HTR-8/SVneo (cell line): ENCODE measurements around the gene PHKB.
"Not testable (repeated sequence)": the region's sequence is repeated elsewhere in the genome, so short reads cannot be mapped to it uniquely, and the experiment has no call there.

Source experiments
- DNase-seq: peaks from one replicate; pipeline ENCODE4 v3.0.0; 2011; ENCODE audit warnings: low spot score, mixed read lengths; ENCODE audit not compliant: insufficient read length
- FAIRE-seq: peaks from 2 replicates; lab custom pipeline; 2011; peaks lifted over from hg19 to GRCh38; lab: Jason Lieb, UNC

Gene PHKB

GRCh38 chr16:47646914-47647313 is 185.8 kb downstream of the PHKB start:
- FAIRE-seq (no peak), DNase-seq (no peak)

GRCh38 chr16:47657032-47657431 is 195.9 kb downstream of the PHKB start:
- FAIRE-seq (no peak), DNase-seq (no peak)

GRCh38 chr16:47657977-47658376 is 196.8 kb downstream of the PHKB start:
- FAIRE-seq: no peak

GRCh38 chr16:47660540-47660939 is 199.4 kb downstream of the PHKB start:
- no peak for DNase-seq
- no peak for FAIRE-seq

More at GRCh38 chr16:47657977-47658376, 196.8 kb downstream of the PHKB start:
- no peak for DNase-seq

- DNase-seq: no peak
- FAIRE-seq: no peak
These were observed 203.7 kb downstream of the PHKB start for GRCh38 chr16:47664653-47665325.

- FAIRE-seq: no peak
- DNase-seq: no peak
These were observed 205.3 kb downstream of the PHKB start for GRCh38 chr16:47666434-47666833.

GRCh38 chr16:47667956-47668355 is 206.8 kb downstream of the PHKB start:
- DNase-seq: no peak
- FAIRE-seq: no peak

GRCh38 chr16:47672475-47672874 is 211.3 kb downstream of the PHKB start:
- no peak for FAIRE-seq

GRCh38 chr16:47676635-47677177 is 215.6 kb downstream of the PHKB start:
- FAIRE-seq (no peak), DNase-seq (no peak)

More at GRCh38 chr16:47672475-47672874, 211.3 kb downstream of the PHKB start:
- no peak for DNase-seq

GRCh38 chr16:47681571-47681970 is 220.4 kb downstream of the PHKB start:
- not testable (repeated sequence) for FAIRE-seq, DNase-seq

- DNase-seq (no peak), FAIRE-seq (no peak)
These were observed 226.6 kb downstream of the PHKB start for GRCh38 chr16:47687694-47688093.

GRCh38 chr16:47693226-47693625 is 232.1 kb downstream of the PHKB start:
- FAIRE-seq (no peak), DNase-seq (no peak)

GRCh38 chr16:47694543-47694942 is 233.4 kb downstream of the PHKB start:
- FAIRE-seq (no peak), DNase-seq (no peak)

- DNase-seq: no peak
- no peak for FAIRE-seq
These were observed 234.6 kb downstream of the PHKB start for GRCh38 chr16:47695756-47696155.

- FAIRE-seq (no peak), DNase-seq (no peak)
These were observed 236.7 kb downstream of the PHKB start for GRCh38 chr16:47697826-47698225.

- no peak for FAIRE-seq
- DNase-seq: no peak
These were observed 238.0 kb downstream of the PHKB start for GRCh38 chr16:47699106-47699505.

GRCh38 chr16:47700857-47701587 is 239.9 kb downstream of the PHKB start:
- FAIRE-seq (no peak), DNase-seq (no peak)

- no peak for FAIRE-seq
- peak; percentile 3 for DNase-seq
These were observed 244.1 kb downstream of the PHKB start for GRCh38 chr16:47705266-47705665.

- no peak for DNase-seq
- FAIRE-seq: no peak
These were observed 250.7 kb downstream of the PHKB start for GRCh38 chr16:47711809-47712208.

- FAIRE-seq (no peak), DNase-seq (no peak)
These were observed 251.4 kb downstream of the PHKB start for GRCh38 chr16:47712276-47713224.
